ENCODE measurements around the gene SLC50A1.

DNA sequence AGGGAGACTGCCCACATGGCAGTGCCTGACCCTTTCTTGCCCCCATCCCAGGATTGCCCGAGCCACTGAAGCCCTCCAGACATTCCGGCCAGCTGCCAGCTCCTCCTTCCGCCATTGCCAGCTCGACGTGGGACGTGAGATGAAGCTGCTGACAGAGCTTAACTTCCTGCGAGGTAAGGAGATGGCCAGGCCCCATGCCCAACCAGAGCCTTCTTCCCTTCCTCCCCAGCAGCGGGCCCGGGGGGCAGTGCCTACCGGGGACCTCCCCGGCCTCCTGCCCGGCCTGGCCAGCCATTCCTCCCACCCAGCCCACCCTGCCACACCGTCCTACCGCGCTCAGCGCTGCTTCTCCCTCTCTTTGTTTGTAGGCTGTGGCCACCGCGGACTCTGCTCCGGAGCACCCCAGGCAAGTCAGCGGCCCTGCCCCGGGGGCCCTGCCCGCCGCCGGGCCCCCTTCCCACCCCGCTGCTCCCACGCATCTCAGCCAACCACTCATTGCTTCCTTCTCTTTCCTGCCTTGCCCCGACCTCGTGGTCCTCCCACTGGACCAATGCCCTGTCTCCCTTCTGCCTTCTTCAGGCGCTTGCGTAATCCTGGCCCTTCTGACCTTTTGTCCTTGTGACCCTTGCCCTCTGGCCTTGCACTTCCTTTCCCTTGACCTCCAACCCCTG lies 42.9 kb downstream of the SLC50A1 start:
- TF ChIP-seq PRMT5 (CRISPR knock-in tag; IDR thresholded peaks at IDR 0.05) (no peak), POLR2AphosphoS5 (IDR thresholded peaks at IDR 0.05; ENCODE audit: control insufficient read depth, insufficient read depth, low read depth, low read length) (no peak), RUNX1 (IDR thresholded peaks at IDR 0.05; ENCODE audit: low read depth) (no peak), TBP (optimal IDR thresholded peaks at IDR 0.05; ENCODE audit: low read depth, low read length) (no peak)
- TF ChIP-seq, protein P1, sequence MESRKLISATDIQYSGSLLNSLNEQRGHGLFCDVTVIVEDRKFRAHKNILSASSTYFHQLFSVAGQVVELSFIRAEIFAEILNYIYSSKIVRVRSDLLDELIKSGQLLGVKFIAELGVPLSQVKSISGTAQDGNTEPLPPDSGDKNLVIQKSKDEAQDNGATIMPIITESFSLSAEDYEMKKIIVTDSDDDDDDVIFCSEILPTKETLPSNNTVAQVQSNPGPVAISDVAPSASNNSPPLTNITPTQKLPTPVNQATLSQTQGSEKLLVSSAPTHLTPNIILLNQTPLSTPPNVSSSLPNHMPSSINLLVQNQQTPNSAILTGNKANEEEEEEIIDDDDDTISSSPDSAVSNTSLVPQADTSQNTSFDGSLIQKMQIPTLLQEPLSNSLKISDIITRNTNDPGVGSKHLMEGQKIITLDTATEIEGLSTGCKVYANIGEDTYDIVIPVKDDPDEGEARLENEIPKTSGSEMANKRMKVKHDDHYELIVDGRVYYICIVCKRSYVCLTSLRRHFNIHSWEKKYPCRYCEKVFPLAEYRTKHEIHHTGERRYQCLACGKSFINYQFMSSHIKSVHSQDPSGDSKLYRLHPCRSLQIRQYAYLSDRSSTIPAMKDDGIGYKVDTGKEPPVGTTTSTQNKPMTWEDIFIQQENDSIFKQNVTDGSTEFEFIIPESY (CRISPR knock-in tag; IDR thresholded peaks at IDR 0.05) = 0 out of 2 replicates have a peak, but pooled peaks have one; percentile 13
- TF ChIP-seq, protein P2, sequence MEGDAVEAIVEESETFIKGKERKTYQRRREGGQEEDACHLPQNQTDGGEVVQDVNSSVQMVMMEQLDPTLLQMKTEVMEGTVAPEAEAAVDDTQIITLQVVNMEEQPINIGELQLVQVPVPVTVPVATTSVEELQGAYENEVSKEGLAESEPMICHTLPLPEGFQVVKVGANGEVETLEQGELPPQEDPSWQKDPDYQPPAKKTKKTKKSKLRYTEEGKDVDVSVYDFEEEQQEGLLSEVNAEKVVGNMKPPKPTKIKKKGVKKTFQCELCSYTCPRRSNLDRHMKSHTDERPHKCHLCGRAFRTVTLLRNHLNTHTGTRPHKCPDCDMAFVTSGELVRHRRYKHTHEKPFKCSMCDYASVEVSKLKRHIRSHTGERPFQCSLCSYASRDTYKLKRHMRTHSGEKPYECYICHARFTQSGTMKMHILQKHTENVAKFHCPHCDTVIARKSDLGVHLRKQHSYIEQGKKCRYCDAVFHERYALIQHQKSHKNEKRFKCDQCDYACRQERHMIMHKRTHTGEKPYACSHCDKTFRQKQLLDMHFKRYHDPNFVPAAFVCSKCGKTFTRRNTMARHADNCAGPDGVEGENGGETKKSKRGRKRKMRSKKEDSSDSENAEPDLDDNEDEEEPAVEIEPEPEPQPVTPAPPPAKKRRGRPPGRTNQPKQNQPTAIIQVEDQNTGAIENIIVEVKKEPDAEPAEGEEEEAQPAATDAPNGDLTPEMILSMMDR (IDR thresholded peaks at IDR 0.05 in 2 of 3, conservative IDR thresholded peaks at IDR 0.05 in 1 of 3; ENCODE audit: insufficient read depth in 2 of 3, low read depth in 1 of 3, low read length in 3 of 3) = no peak

Data from K562 (cell line).